H9 (cell line): ENCODE measurements around the gene ELP1. TPM values are rescaled to one million over a fixed set of nuclear protein-coding genes. Genes with fewer than 3 reads are reported as not detected.

Experiments
- DNase-seq: peaks from one replicate; pipeline ENCODE4 v3.0.0-alpha.2; 2017
- H2AFZ ChIP-seq: one replicate; pipeline ENCODE4 v1.6.1; 2013; ENCODE audit warnings: mild to moderate bottlenecking, low read length, control low read depth, moderate library complexity
- H2AK5ac ChIP-seq: 2 replicates; pipeline ENCODE4 v1.6.1; 2013; ENCODE audit warnings: low read length, control low read depth, mixed read lengths; ENCODE audit not compliant: insufficient read length
- H2BK120ac ChIP-seq: one replicate; pipeline ENCODE4 v1.6.1; 2013; ENCODE audit warnings: low read depth, mild to moderate bottlenecking, low read length, control low read depth, inconsistent platforms; ENCODE audit not compliant: poor library complexity, severe bottlenecking
- H2BK12ac ChIP-seq: 2 replicates; pipeline ENCODE4 v1.6.1; 2013; ENCODE audit warnings: low read length, control low read depth, mixed read lengths, low read depth; ENCODE audit not compliant: insufficient read length
- H2BK15ac ChIP-seq: 2 replicates; pipeline ENCODE4 v1.6.1; 2013; ENCODE audit warnings: low read depth, low read length, control low read depth
- H2BK20ac ChIP-seq: one replicate; pipeline ENCODE4 v1.6.1; 2013; ENCODE audit warnings: low read depth, mild to moderate bottlenecking, low read length, control low read depth, inconsistent platforms; ENCODE audit not compliant: poor library complexity, severe bottlenecking
- H2BK5ac ChIP-seq: 2 replicates; pipeline ENCODE4 v1.6.1; 2013; ENCODE audit warnings: low read length, control low read depth, mixed read lengths; ENCODE audit not compliant: insufficient read length
- H3K14ac ChIP-seq: 2 replicates; pipeline ENCODE4 v1.6.1; 2013; ENCODE audit warnings: low read length, control low read depth; ENCODE audit not compliant: insufficient read depth
- H3K18ac ChIP-seq: 2 replicates; pipeline ENCODE4 v1.6.1; 2013; ENCODE audit warnings: low read depth, mild to moderate bottlenecking, mixed read lengths, low read length, control low read depth; ENCODE audit not compliant: insufficient read length
- H3K23ac ChIP-seq: 2 replicates; pipeline ENCODE4 v1.6.1; 2013; ENCODE audit warnings: low read length, control low read depth, mixed read lengths, low read depth; ENCODE audit not compliant: insufficient read length
- H3K23me2 ChIP-seq: 2 replicates; pipeline ENCODE4 v1.6.1; 2013; ENCODE audit warnings: low read depth, mild to moderate bottlenecking, mixed read lengths, low read length, control low read depth; ENCODE audit not compliant: insufficient read length, poor library complexity, severe bottlenecking
- H3K27ac ChIP-seq: 2 replicates; pipeline ENCODE4 v1.5.1; 2013; ENCODE audit warnings: low read length, control low read depth, mixed read lengths, low read depth; ENCODE audit not compliant: insufficient read length
- H3K27me3 ChIP-seq: 2 replicates; pipeline ENCODE4 v1.6.1; 2013; ENCODE audit warnings: low read length, control low read depth, inconsistent platforms; ENCODE audit not compliant: insufficient read depth
- H3K4ac ChIP-seq: 2 replicates; pipeline ENCODE4 v1.6.1; 2013; ENCODE audit warnings: low read depth, mild to moderate bottlenecking, control low read depth, inconsistent platforms, low read length, moderate library complexity
- H3K4me1 ChIP-seq: 2 replicates; pipeline ENCODE4 v1.6.1; 2013; ENCODE audit warnings: low read length, control low read depth, inconsistent platforms; ENCODE audit not compliant: insufficient read depth
- H3K4me2 ChIP-seq: 2 replicates; pipeline ENCODE4 v1.6.1; 2013; ENCODE audit warnings: low read length, control low read depth, mixed read lengths; ENCODE audit not compliant: insufficient read length, insufficient read depth
- H3K56ac ChIP-seq: 2 replicates; pipeline ENCODE4 v1.6.1; 2013; ENCODE audit warnings: low read depth, mild to moderate bottlenecking, mixed read lengths, low read length, control low read depth; ENCODE audit not compliant: insufficient read length
- H3K79me1 ChIP-seq: 2 replicates; pipeline ENCODE4 v1.6.1; 2013; ENCODE audit warnings: low read depth, mild to moderate bottlenecking, moderate library complexity, low read length, control low read depth, inconsistent platforms; ENCODE audit not compliant: insufficient read depth, poor library complexity, severe bottlenecking
- H3K79me2 ChIP-seq: 2 replicates; pipeline ENCODE4 v1.6.1; 2013; ENCODE audit warnings: low read length, control low read depth, inconsistent platforms; ENCODE audit not compliant: insufficient read depth
- H3K9ac ChIP-seq: 2 replicates; pipeline ENCODE4 v1.6.1; 2013; ENCODE audit warnings: low read length, control low read depth, mixed read lengths; ENCODE audit not compliant: insufficient read length; ENCODE audit errors: extremely low read depth
- H3K9me3 ChIP-seq: one replicate; pipeline ENCODE4 v1.6.1; 2013; ENCODE audit warnings: low read depth, low read length, inconsistent platforms; ENCODE audit not compliant: control insufficient read depth
- H3T11ph ChIP-seq: one replicate; pipeline ENCODE4 v1.6.1; 2013; ENCODE audit warnings: mild to moderate bottlenecking, low read length, control low read depth, inconsistent platforms
- H4K20me1 ChIP-seq: one replicate; pipeline ENCODE4 v1.6.1; 2013; ENCODE audit not compliant: control insufficient read depth, insufficient read length, insufficient read depth
- H4K5ac ChIP-seq: 2 replicates; pipeline ENCODE4 v1.6.1; 2013; ENCODE audit warnings: low read depth, mild to moderate bottlenecking, mixed read lengths, low read length, control low read depth; ENCODE audit not compliant: insufficient read length
- H4K8ac ChIP-seq: replicated peaks from 2 replicates; pipeline ENCODE4 v1.6.1; 2013; ENCODE audit warnings: low read length, control low read depth, mixed read lengths, low read depth; ENCODE audit not compliant: insufficient read length
- H4K91ac ChIP-seq: 2 replicates; pipeline ENCODE4 v1.6.1; 2013; ENCODE audit warnings: low read depth, mild to moderate bottlenecking, moderate library complexity, mixed read lengths, low read length, control low read depth; ENCODE audit not compliant: insufficient read length
- H3K27ac Mint-ChIP-seq, 3 experiments: 2 replicates in 2 of 3; 3 replicates in 1 of 3; pipeline ENCODE4 v1.8.0; 2020 to 2021; ENCODE audit warnings: mixed read lengths in 3 of 3, mild to moderate bottlenecking in 1 of 3, moderate library complexity in 1 of 3
- H3K27me3 Mint-ChIP-seq: 2 replicates; pipeline ENCODE4 v1.8.0; 2021; ENCODE audit warnings: low read depth, mild to moderate bottlenecking, moderate library complexity, mixed read lengths
- H3K36me3 Mint-ChIP-seq, 3 experiments: 2 replicates in 2 of 3; 3 replicates in 1 of 3; pipeline ENCODE4 v1.8.0; 2020 to 2021; ENCODE audit warnings: low read depth in 3 of 3, mixed read lengths in 3 of 3; ENCODE audit not compliant: insufficient read depth in 1 of 3
- H3K4me1 Mint-ChIP-seq, 2 experiments: 2 replicates each; pipeline ENCODE4 v1.8.0; 2020; ENCODE audit warnings: mixed read lengths in 2 of 2
- H3K4me3 Mint-ChIP-seq, 2 experiments: 2 replicates in 1 of 2; 3 replicates in 1 of 2; pipeline ENCODE4 v1.8.0; 2020 to 2021; ENCODE audit warnings: mild to moderate bottlenecking in 2 of 2, mixed read lengths in 2 of 2, moderate library complexity in 1 of 2
- H3K9me3 Mint-ChIP-seq, 2 experiments: 2 replicates in 1 of 2; 3 replicates in 1 of 2; pipeline ENCODE4 v1.8.0; 2020; ENCODE audit warnings: mild to moderate bottlenecking in 2 of 2, mixed read lengths in 2 of 2, moderate library complexity in 1 of 2
- WGBS: extraction: QIAGEN DNeasy Blood & Tissue Kit; methylation state at CpG from one replicate; pipeline ENCODE4 v1.1.7; 2013; ENCODE audit warnings: missing lambda C conversion rate, low lambda C conversion rate, mixed read lengths; ENCODE audit not compliant: insufficient read length; ENCODE audit errors: extremely low coverage; 5-methylcytosine and 5-hydroxymethylcytosine counted together
- total RNA-seq: library from RNA; stranded (reverse); gene quantifications from 2 replicates; pipeline ENCODE4 v1.2.1, GENCODE V29; 2021
- TF ChIP-seq, protein P1 (sequence below): fragments of 200-600 bp; sonication (generic); conservative IDR thresholded peaks from 3 replicates; pipeline ENCODE4 v1.8.0; 2021; ENCODE audit warnings: antibody characterized with exemption, mild to moderate bottlenecking

Gene ELP1
- total RNA-seq, 1 experiment from 2014 or later: 38.7 TPM

DNA sequence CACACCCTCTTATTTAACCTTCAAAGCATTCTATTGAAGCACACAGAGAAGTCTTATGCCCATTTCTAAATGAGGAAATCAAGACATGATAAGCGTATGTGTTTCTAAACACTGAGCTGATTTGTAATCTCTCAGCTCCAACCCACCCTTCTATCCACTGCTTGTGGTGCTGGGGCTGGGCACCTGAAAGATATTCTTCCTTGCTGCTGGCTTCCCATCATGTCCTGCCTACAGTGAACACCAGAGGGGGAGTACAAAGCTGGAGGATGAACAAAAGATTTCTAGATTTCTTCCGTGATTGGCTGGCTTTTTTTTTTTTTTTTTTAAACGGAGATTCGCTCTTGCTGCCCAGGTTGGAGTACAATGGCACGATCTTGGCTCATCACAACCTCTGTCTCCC lies 57.5 kb downstream of the ELP1 start:
- Histone ChIP-seq H2BK20ac (no peak overlapping the region), H2BK15ac (no peak overlapping the region), H3K4me1 (no peaks in the 10 kb centered on the region), H3K18ac (no peak overlapping the region), H2AFZ (no peak overlapping the region), H4K91ac (no peak overlapping the region), H2AK5ac (no peak overlapping the region), H3T11ph (no peak overlapping the region), H2BK12ac (no peak overlapping the region), H4K8ac (no peak overlapping the region), H3K56ac (no peak overlapping the region), H3K27me3 (no peaks in the 10 kb centered on the region), H3K79me1 (no peaks in the 10 kb centered on the region), H3K9ac (no peak overlapping the region), H2BK120ac (no peak overlapping the region), H3K27ac (no peak overlapping the region), H4K20me1 (no peaks in the 10 kb centered on the region), H3K23ac (no peak overlapping the region), H3K23me2 (no peaks in the 10 kb centered on the region), H3K14ac (no peak overlapping the region), H3K4ac (no peak overlapping the region), H3K79me2 (no peaks in the 10 kb centered on the region), H2BK5ac (no peak overlapping the region), H3K4me2 (no peak overlapping the region), H4K5ac (no peak overlapping the region), H3K9me3 (no peaks in the 10 kb centered on the region)
- H3K27me3 Mint-ChIP-seq: no peaks in the 10 kb centered on the region
- TF ChIP-seq, protein P1, sequence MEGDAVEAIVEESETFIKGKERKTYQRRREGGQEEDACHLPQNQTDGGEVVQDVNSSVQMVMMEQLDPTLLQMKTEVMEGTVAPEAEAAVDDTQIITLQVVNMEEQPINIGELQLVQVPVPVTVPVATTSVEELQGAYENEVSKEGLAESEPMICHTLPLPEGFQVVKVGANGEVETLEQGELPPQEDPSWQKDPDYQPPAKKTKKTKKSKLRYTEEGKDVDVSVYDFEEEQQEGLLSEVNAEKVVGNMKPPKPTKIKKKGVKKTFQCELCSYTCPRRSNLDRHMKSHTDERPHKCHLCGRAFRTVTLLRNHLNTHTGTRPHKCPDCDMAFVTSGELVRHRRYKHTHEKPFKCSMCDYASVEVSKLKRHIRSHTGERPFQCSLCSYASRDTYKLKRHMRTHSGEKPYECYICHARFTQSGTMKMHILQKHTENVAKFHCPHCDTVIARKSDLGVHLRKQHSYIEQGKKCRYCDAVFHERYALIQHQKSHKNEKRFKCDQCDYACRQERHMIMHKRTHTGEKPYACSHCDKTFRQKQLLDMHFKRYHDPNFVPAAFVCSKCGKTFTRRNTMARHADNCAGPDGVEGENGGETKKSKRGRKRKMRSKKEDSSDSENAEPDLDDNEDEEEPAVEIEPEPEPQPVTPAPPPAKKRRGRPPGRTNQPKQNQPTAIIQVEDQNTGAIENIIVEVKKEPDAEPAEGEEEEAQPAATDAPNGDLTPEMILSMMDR: no peak
- H3K4me1 Mint-ChIP-seq: no peaks in the 10 kb centered on the region
- no peaks in the 10 kb centered on the region for H3K9me3 Mint-ChIP-seq
- no peak overlapping the region for H3K4me3 Mint-ChIP-seq
- H3K27ac Mint-ChIP-seq: no peak overlapping the region
- WGBS: no CpG with 5 or more reads among the region's 5 CpGs
- no peak for DNase-seq
- H3K36me3 Mint-ChIP-seq: peaks cover 14 to 75% (median 73%) of the 10 kb centered on the region in 3 experiments; a peak in 6 of 7 replicates
